ENCODE measurements around the gene ANKRD12. TPM values are rescaled to one million over a fixed set of nuclear protein-coding genes. Genes with fewer than 3 reads are reported as not detected.

ANKRD12 gene
- total RNA-seq, 1 experiment from 2014 or later = 16.8 TPM

- DNase-seq = no peak
- H3K27me3 ChIP-seq (ENCODE audit: low read length) = no peaks in the 10 kb centered on the region
- H3K27ac ChIP-seq (ENCODE audit: low read length) = no peak overlapping the region
- H3K9ac ChIP-seq (ENCODE audit: low read length) = no peak overlapping the region
- H3K4me1 ChIP-seq (ENCODE audit: low read length) = peaks cover 11% of the 10 kb centered on the region
- H3K36me3 ChIP-seq (ENCODE audit: insufficient read depth, low read length) = no peaks in the 10 kb centered on the region
- H2AFZ ChIP-seq (ENCODE audit: low read length) = peak overlapping the region; percentile 32; the same call in 1 of the 2 replicates
- H3K9me2 ChIP-seq (replicated peaks; ENCODE audit: insufficient read depth, low read length) = no peaks in the 10 kb centered on the region
- H4K20me1 ChIP-seq (ENCODE audit: insufficient read depth, low read depth, low read length) = no peaks in the 10 kb centered on the region
- no peak overlapping the region for H3K4me3 ChIP-seq (ENCODE audit: low read length)
- H3K9me3 ChIP-seq (ENCODE audit: low read length) = no peaks in the 10 kb centered on the region
- no peak overlapping the region for H3K4me2 ChIP-seq (ENCODE audit: low read depth, low read length, poor library complexity, severe bottlenecking)
- H3K79me2 ChIP-seq (ENCODE audit: low read length) = no peaks in the 10 kb centered on the region
These were observed 42.0 kb upstream of the ANKRD12 start for GRCh38 chr18:9094307-9095226.

- Histone ChIP-seq H3K4me2 (ENCODE audit: low read depth, low read length, poor library complexity, severe bottlenecking) (peak overlapping the region; percentile 19), H2AFZ (ENCODE audit: low read length) (peak overlapping the region; percentile 26; the same call in 1 of the 2 replicates)
These were observed 41.1 kb upstream of the ANKRD12 start for GRCh38 chr18:9095297-9096006.

GRCh38 chr18:9096007-9096371 is 40.6 kb upstream of the ANKRD12 start:
- Histone ChIP-seq H3K4me3 (ENCODE audit: low read length) (no peak overlapping the region), H3K27ac (ENCODE audit: low read length) (no peak overlapping the region), H3K9ac (ENCODE audit: low read length) (no peak overlapping the region), H3K79me2 (ENCODE audit: low read length) (no peaks in the 10 kb centered on the region), H3K36me3 (ENCODE audit: insufficient read depth, low read length) (no peaks in the 10 kb centered on the region), H4K20me1 (ENCODE audit: insufficient read depth, low read depth, low read length) (no peaks in the 10 kb centered on the region), H2AFZ (ENCODE audit: low read length) (peak overlapping the region; percentile 26; the same call in 1 of the 2 replicates), H3K9me2 (replicated peaks; ENCODE audit: insufficient read depth, low read length) (no peaks in the 10 kb centered on the region), H3K27me3 (ENCODE audit: low read length) (no peaks in the 10 kb centered on the region), H3K4me1 (ENCODE audit: low read length) (peaks cover 11% of the 10 kb centered on the region), H3K9me3 (ENCODE audit: low read length) (no peaks in the 10 kb centered on the region), H3K4me2 (ENCODE audit: low read depth, low read length, poor library complexity, severe bottlenecking) (peak overlapping the region; percentile 19)
- no peak for DNase-seq

More at GRCh38 chr18:9095297-9096006, 41.1 kb upstream of the ANKRD12 start:
- Histone ChIP-seq H3K79me2 (ENCODE audit: low read length) (no peaks in the 10 kb centered on the region), H3K9ac (ENCODE audit: low read length) (no peak overlapping the region), H3K9me2 (replicated peaks; ENCODE audit: insufficient read depth, low read length) (no peaks in the 10 kb centered on the region), H3K27me3 (ENCODE audit: low read length) (no peaks in the 10 kb centered on the region), H3K4me3 (ENCODE audit: low read length) (no peak overlapping the region), H3K4me1 (ENCODE audit: low read length) (peaks cover 11% of the 10 kb centered on the region), H3K27ac (ENCODE audit: low read length) (no peak overlapping the region), H3K36me3 (ENCODE audit: insufficient read depth, low read length) (no peaks in the 10 kb centered on the region), H3K9me3 (ENCODE audit: low read length) (no peaks in the 10 kb centered on the region), H4K20me1 (ENCODE audit: insufficient read depth, low read depth, low read length) (no peaks in the 10 kb centered on the region)
- DNase-seq = no peak

GRCh38 chr18:9096685-9097084 is 39.9 kb upstream of the ANKRD12 start:
- Histone ChIP-seq H3K27ac (ENCODE audit: low read length) (no peak overlapping the region), H3K79me2 (ENCODE audit: low read length) (no peaks in the 10 kb centered on the region; the same call in 1 of the 2 replicates), H3K27me3 (ENCODE audit: low read length) (no peaks in the 10 kb centered on the region), H3K36me3 (ENCODE audit: insufficient read depth, low read length) (no peaks in the 10 kb centered on the region), H3K4me1 (ENCODE audit: low read length) (peaks cover 15% of the 10 kb centered on the region), H3K4me2 (ENCODE audit: low read depth, low read length, poor library complexity, severe bottlenecking) (no peak overlapping the region), H3K9me2 (replicated peaks; ENCODE audit: insufficient read depth, low read length) (no peaks in the 10 kb centered on the region), H3K9me3 (ENCODE audit: low read length) (no peaks in the 10 kb centered on the region), H3K9ac (ENCODE audit: low read length) (no peak overlapping the region), H3K4me3 (ENCODE audit: low read length) (no peak overlapping the region), H4K20me1 (ENCODE audit: insufficient read depth, low read depth, low read length) (no peaks in the 10 kb centered on the region), H2AFZ (ENCODE audit: low read length) (no peak overlapping the region)
- DNase-seq = no peak

GRCh38 chr18:9097349-9097748 is 39.2 kb upstream of the ANKRD12 start:
- DNase-seq = no peak
- no peak overlapping the region for H3K9ac ChIP-seq (ENCODE audit: low read length)
- no peak overlapping the region for H3K27ac ChIP-seq (ENCODE audit: low read length)
- H2AFZ ChIP-seq (ENCODE audit: low read length) = no peak overlapping the region
- H3K27me3 ChIP-seq (ENCODE audit: low read length) = no peaks in the 10 kb centered on the region
- no peak overlapping the region for H3K4me2 ChIP-seq (ENCODE audit: low read depth, low read length, poor library complexity, severe bottlenecking)
- peaks cover 5% of the 10 kb centered on the region for H3K79me2 ChIP-seq (ENCODE audit: low read length)
- no peaks in the 10 kb centered on the region for H3K9me2 ChIP-seq (replicated peaks; ENCODE audit: insufficient read depth, low read length)
- H3K4me3 ChIP-seq (ENCODE audit: low read length) = no peak overlapping the region
- H3K4me1 ChIP-seq (ENCODE audit: low read length) = peaks cover 16% of the 10 kb centered on the region
- H3K36me3 ChIP-seq (ENCODE audit: insufficient read depth, low read length) = no peaks in the 10 kb centered on the region
- no peaks in the 10 kb centered on the region for H3K9me3 ChIP-seq (ENCODE audit: low read length)
- no peaks in the 10 kb centered on the region for H4K20me1 ChIP-seq (ENCODE audit: insufficient read depth, low read depth, low read length)

GRCh38 chr18:9100796-9101195 is 35.8 kb upstream of the ANKRD12 start:
- H3K4me1 ChIP-seq (ENCODE audit: low read length) = peaks cover 29% of the 10 kb centered on the region
- no peak overlapping the region for H3K27ac ChIP-seq (ENCODE audit: low read length)
- H3K9me3 ChIP-seq (ENCODE audit: low read length) = no peaks in the 10 kb centered on the region
- peaks cover 17% of the 10 kb centered on the region for H3K36me3 ChIP-seq (ENCODE audit: insufficient read depth, low read length)
- no peak overlapping the region for H3K9ac ChIP-seq (ENCODE audit: low read length)
- no peak overlapping the region for H3K4me3 ChIP-seq (ENCODE audit: low read length)
- peaks cover 38% of the 10 kb centered on the region for H3K79me2 ChIP-seq (ENCODE audit: low read length)
- no peaks in the 10 kb centered on the region for H3K27me3 ChIP-seq (ENCODE audit: low read length)
- H3K4me2 ChIP-seq (ENCODE audit: low read depth, low read length, poor library complexity, severe bottlenecking) = no peak overlapping the region
- no peak overlapping the region for H2AFZ ChIP-seq (ENCODE audit: low read length)
- peaks cover 24% of the 10 kb centered on the region; the same call in 1 of the 2 replicates for H4K20me1 ChIP-seq (ENCODE audit: insufficient read depth, low read depth, low read length)
- H3K9me2 ChIP-seq (replicated peaks; ENCODE audit: insufficient read depth, low read length) = no peaks in the 10 kb centered on the region
- no peak for DNase-seq

- peak overlapping the region; percentile 1; the same call in 1 of the 2 replicates for H2AFZ ChIP-seq (ENCODE audit: low read length)
These were observed 34.7 kb upstream of the ANKRD12 start for GRCh38 chr18:9101730-9102507.

More at GRCh38 chr18:9101730-9102507, 34.7 kb upstream of the ANKRD12 start:
- Histone ChIP-seq H3K27ac (ENCODE audit: low read length) (peak overlapping the region; percentile 24; the same call in 1 of the 2 replicates), H3K4me1 (ENCODE audit: low read length) (peaks cover 38% of the 10 kb centered on the region), H3K4me2 (ENCODE audit: low read depth, low read length, poor library complexity, severe bottlenecking) (peak overlapping the region; percentile 93), H3K79me2 (ENCODE audit: low read length) (peaks cover 49% of the 10 kb centered on the region), H3K9ac (ENCODE audit: low read length) (peak overlapping the region; percentile 79), H3K4me3 (ENCODE audit: low read length) (peak overlapping the region; percentile 78), H3K9me3 (ENCODE audit: low read length) (no peaks in the 10 kb centered on the region), H3K36me3 (ENCODE audit: insufficient read depth, low read length) (peaks cover 28% of the 10 kb centered on the region), H4K20me1 (ENCODE audit: insufficient read depth, low read depth, low read length) (peaks cover 33% of the 10 kb centered on the region; the same call in 1 of the 2 replicates), H3K27me3 (ENCODE audit: low read length) (no peaks in the 10 kb centered on the region), H3K9me2 (replicated peaks; ENCODE audit: insufficient read depth, low read length) (no peaks in the 10 kb centered on the region)
- DNase-seq = peak; percentile 78
